Fibroblast of lung (primary cell): ENCODE measurements around the gene SPOCK3. TPM values are rescaled to one million over a fixed set of nuclear protein-coding genes. Genes with fewer than 3 reads are reported as not detected.

Source experiments
- DNase-seq, 2 donors: peaks; one replicate each; pipeline versions ENCODE4 v3.0.0 to v3.0.0-alpha.2; 2010; ENCODE audit warnings: low read depth in 2 of 2
- H2AFZ ChIP-seq: 2 replicates; pipeline ENCODE4 v1.5.1; 2012; ENCODE audit warnings: low read length, control low read depth, inconsistent platforms
- H3K27ac ChIP-seq: 2 replicates; pipeline ENCODE4 v1.5.1; 2011; ENCODE audit warnings: low read length, control low read depth; ENCODE audit not compliant: insufficient read depth
- H3K27me3 ChIP-seq: 2 replicates; pipeline ENCODE4 v1.5.1; 2011; ENCODE audit warnings: mild to moderate bottlenecking, low read length; ENCODE audit not compliant: control insufficient read depth, insufficient read depth
- H3K36me3 ChIP-seq: 2 replicates; pipeline ENCODE4 v1.5.1; 2011; ENCODE audit warnings: low read length; ENCODE audit not compliant: control insufficient read depth, insufficient read depth
- H3K4me1 ChIP-seq: 2 replicates; pipeline ENCODE4 v1.5.1; 2011; ENCODE audit warnings: low read length; ENCODE audit not compliant: control insufficient read depth, insufficient read depth; ENCODE audit errors: extremely low read depth
- H3K4me2 ChIP-seq: 2 replicates; pipeline ENCODE4 v1.5.1; 2011; ENCODE audit warnings: low read length, control low read depth; ENCODE audit not compliant: insufficient read depth; ENCODE audit errors: extremely low read depth
- H3K4me3 ChIP-seq, 4 experiments: fragments of 200-600 bp in 1 of 4; sonication (generic) in 1 of 4; replicated peaks in 1 of 4; 2 replicates each; pipeline ENCODE4 v1.5.1; 2011 to 2016; ENCODE audit warnings: low read length in 4 of 4, low read depth in 3 of 4, mild to moderate bottlenecking in 3 of 4, control low read depth in 2 of 4, inconsistent platforms in 1 of 4, mixed read lengths in 1 of 4; ENCODE audit not compliant: insufficient read depth in 1 of 4; ENCODE audit errors: control extremely low read depth in 1 of 4
- H3K79me2 ChIP-seq: 2 replicates; pipeline ENCODE4 v1.5.1; 2012; ENCODE audit warnings: mild to moderate bottlenecking, low read length, inconsistent platforms; ENCODE audit not compliant: control insufficient read depth, insufficient read depth
- H3K9ac ChIP-seq: 2 replicates; pipeline ENCODE4 v1.5.1; 2011; ENCODE audit warnings: mild to moderate bottlenecking, low read length, control low read depth; ENCODE audit not compliant: insufficient read depth
- H3K9me3 ChIP-seq: 2 replicates; pipeline ENCODE4 v1.5.1; 2012; ENCODE audit warnings: low read depth, low read length; ENCODE audit not compliant: control insufficient read depth, insufficient read depth
- H4K20me1 ChIP-seq: 2 replicates; pipeline ENCODE4 v1.5.1; 2011; ENCODE audit warnings: low read length; ENCODE audit not compliant: control insufficient read depth, insufficient read depth; ENCODE audit errors: extremely low read depth
- EZH2 ChIP-seq: IDR thresholded peaks from 2 replicates; pipeline ENCODE4 v1.5.1; 2012; ENCODE audit warnings: low read length, control low read depth, mild to moderate bottlenecking; ENCODE audit errors: missing control alignments
- polyA plus RNA-seq, 2 donors: library from polyadenylated mRNA; depleted of rRNA in 1 of 2; stranded (reverse) in 1 of 2; unstranded in 1 of 2; fragments of >200 nt; gene quantifications; 2 replicates each; pipeline ENCODE4 v1.2.1, GENCODE V29; 2011 to 2012; ENCODE audit warnings: missing spikeins in 1 of 2
- total RNA-seq: library from RNA; depleted of rRNA; stranded (reverse); fragments of >200 nt; gene quantifications from 2 replicates; pipeline ENCODE4 v1.2.1, GENCODE V29; 2014
- TF ChIP-seq, protein P1 (sequence below), 2 donors: IDR thresholded peaks in 1 of 2; conservative IDR thresholded peaks in 1 of 2; 1 replicate in 1 of 2; 2 replicates in 1 of 2; pipeline ENCODE4 v1.5.1; 2011 to 2012; ENCODE audit warnings: low read length in 2 of 2, control low read depth in 1 of 2, inconsistent platforms in 1 of 2, low read depth in 1 of 2, mild to moderate bottlenecking in 1 of 2

SPOCK3 gene
- total and polyA plus RNA-seq, 2 donors (not counting 1 experiment from before 2014, with no cell fraction given): under 0.01 to 0.08 TPM

DNA sequence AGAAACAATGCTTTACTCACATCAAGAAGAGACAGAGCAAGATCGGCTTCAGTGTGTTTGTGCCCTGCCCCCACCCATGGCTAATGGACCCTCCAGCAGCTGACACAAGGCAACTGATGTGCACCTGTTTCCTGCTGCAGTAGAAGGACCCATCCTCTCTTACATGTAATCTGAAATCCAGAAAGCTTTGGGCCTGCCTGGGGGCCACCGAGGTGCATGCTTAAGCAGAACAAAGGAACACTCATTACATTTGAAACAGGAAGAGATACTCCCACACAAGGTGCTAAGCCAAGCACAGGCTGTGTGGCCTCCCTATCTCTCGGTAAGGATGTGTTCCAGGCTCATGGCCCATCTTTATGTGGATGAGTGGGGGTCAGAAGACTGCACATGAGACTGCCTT lies 338.0 kb downstream of the SPOCK3 start:
- no peak overlapping the region for H3K27ac ChIP-seq
- no peaks in the 10 kb centered on the region for H3K36me3 ChIP-seq
- no peak overlapping the region for H3K4me3 ChIP-seq
- H3K9ac ChIP-seq: no peak overlapping the region
- H3K9me3 ChIP-seq: no peaks in the 10 kb centered on the region
- no peaks in the 10 kb centered on the region for H3K79me2 ChIP-seq
- TF ChIP-seq EZH2: no peak
- no peaks in the 10 kb centered on the region for H3K27me3 ChIP-seq
- no peaks in the 10 kb centered on the region for H3K4me1 ChIP-seq
- H2AFZ ChIP-seq: no peak overlapping the region
- DNase-seq: no peak
- no peak overlapping the region for H3K4me2 ChIP-seq
- H4K20me1 ChIP-seq: no peaks in the 10 kb centered on the region

DNA sequence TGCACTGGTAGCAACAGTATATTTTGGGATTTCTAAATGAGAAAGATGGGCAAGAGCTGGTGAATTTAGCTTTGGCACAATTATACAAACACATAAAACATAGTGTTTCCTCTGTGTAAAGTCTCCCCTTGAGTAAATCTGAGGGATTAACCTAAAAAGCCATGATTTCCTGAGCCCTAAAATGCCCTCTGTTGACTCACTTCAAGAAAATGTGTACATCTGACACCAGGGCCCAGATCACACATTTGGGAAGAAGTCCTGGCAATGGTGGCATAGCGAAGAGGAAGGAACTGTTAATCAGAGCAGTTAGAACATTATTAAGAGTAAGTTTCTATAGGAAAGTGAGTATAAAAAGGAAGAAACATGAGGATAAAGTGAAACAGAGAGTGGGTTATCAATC lies 338.5 kb downstream of the SPOCK3 start:
- DNase-seq: no peak
- Histone ChIP-seq H3K9ac (no peak overlapping the region), H3K4me2 (no peak overlapping the region), H3K4me1 (no peaks in the 10 kb centered on the region), H3K27me3 (no peaks in the 10 kb centered on the region), H3K27ac (no peak overlapping the region), H2AFZ (no peak overlapping the region), H3K36me3 (no peaks in the 10 kb centered on the region), H3K9me3 (no peaks in the 10 kb centered on the region), H3K79me2 (no peaks in the 10 kb centered on the region), H3K4me3 (no peak overlapping the region), H4K20me1 (no peaks in the 10 kb centered on the region)
- TF ChIP-seq, protein P1, sequence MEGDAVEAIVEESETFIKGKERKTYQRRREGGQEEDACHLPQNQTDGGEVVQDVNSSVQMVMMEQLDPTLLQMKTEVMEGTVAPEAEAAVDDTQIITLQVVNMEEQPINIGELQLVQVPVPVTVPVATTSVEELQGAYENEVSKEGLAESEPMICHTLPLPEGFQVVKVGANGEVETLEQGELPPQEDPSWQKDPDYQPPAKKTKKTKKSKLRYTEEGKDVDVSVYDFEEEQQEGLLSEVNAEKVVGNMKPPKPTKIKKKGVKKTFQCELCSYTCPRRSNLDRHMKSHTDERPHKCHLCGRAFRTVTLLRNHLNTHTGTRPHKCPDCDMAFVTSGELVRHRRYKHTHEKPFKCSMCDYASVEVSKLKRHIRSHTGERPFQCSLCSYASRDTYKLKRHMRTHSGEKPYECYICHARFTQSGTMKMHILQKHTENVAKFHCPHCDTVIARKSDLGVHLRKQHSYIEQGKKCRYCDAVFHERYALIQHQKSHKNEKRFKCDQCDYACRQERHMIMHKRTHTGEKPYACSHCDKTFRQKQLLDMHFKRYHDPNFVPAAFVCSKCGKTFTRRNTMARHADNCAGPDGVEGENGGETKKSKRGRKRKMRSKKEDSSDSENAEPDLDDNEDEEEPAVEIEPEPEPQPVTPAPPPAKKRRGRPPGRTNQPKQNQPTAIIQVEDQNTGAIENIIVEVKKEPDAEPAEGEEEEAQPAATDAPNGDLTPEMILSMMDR (conservative IDR thresholded peaks at IDR 0.05 in 1 of 2, IDR thresholded peaks at IDR 0.05 in 1 of 2; ENCODE audit: low read depth in 1 of 2, low read length in 2 of 2): no peak
- no peak for TF ChIP-seq EZH2

DNA sequence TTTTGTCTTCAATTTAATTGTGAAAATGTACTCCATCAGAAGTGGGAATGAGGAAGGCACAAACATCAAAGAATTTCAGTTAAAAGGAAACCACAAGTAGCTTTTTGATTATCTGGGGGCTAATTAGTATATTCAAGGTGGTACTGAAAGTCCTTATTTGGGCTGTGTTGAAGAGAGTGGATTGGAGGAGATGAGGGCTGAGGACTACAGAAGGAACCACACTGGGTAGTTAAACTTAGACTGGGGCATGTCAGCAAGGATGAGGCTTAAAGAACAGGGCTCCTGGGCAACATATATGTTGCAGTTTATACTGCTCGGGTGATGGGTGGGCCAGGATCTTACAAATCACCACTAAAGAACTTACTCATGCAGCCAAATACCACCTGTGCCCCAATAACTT lies 346.8 kb downstream of the SPOCK3 start:
- TF ChIP-seq EZH2: no peak
- TF ChIP-seq, protein P1 (conservative IDR thresholded peaks at IDR 0.05 in 1 of 2, IDR thresholded peaks at IDR 0.05 in 1 of 2; ENCODE audit: low read depth in 1 of 2, low read length in 2 of 2): no peak
- H3K27me3 ChIP-seq: no peaks in the 10 kb centered on the region
- no peak for DNase-seq
- H2AFZ ChIP-seq: no peak overlapping the region
- H3K4me2 ChIP-seq: no peak overlapping the region
- no peaks in the 10 kb centered on the region for H3K4me1 ChIP-seq
- H3K79me2 ChIP-seq: no peaks in the 10 kb centered on the region
- no peaks in the 10 kb centered on the region for H3K36me3 ChIP-seq
- no peaks in the 10 kb centered on the region for H4K20me1 ChIP-seq
- no peak overlapping the region for H3K4me3 ChIP-seq
- no peak overlapping the region for H3K9ac ChIP-seq
- H3K27ac ChIP-seq: no peak overlapping the region
- no peaks in the 10 kb centered on the region for H3K9me3 ChIP-seq
